ENCODE results near the gene CDK4. TPM values are rescaled to one million over a fixed set of nuclear protein-coding genes. Genes with fewer than 3 reads are reported as not detected.

CDK4 gene
- polyA plus RNA-seq = 100 to 1,000 TPM in 1 of 3 donors, 10 to 100 TPM in 2; 68.7 to 133 (median 75.6) TPM

DNA sequence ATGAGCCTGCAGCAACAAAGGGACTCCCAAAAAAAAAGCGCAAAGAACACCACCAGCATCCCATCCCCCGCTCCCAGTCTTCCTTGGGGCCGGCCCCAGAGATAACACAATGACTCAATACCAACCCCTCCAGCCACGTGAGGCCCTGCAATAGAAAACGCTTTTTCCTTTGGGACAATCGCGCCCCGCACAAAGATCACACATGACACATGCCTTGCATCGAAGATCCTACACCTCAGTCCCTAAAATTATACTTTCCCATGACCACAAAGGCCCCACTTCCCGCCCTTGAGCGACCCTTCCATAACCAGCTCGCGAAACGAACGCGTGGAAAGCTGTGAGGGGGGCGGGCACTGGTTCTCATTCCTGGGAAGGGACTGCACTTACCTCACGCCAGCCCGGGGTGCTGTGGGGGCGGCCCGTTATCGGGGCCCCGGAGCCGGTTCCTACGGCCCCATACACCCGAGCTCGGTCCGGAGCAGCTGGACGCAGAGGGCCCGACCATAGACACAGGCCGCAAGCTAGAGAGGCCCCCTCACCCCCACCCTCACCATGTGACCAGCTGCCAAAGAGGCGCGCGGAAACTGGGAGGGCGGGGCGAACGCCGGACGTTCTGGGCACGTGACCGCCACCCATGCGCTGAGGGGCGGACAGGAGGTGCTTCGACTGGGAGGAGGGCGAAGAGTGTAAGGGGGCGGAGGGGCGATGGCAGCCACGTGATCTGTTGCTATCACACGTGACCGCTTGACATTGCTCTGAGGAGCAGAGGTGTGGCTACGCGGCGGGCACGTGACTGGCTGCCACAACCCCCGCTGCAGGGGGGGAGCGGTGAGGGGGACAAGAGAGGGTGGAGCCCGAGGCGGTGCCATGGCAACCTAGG is at the start of gene CDK4:
CDK4 (minus strand) TSS at position 523 of the 880 bp plus-strand sequence. CDS start 593 bp downstream, outside the sequence.
- no peaks in the 10 kb centered on the region for H3K9me3 Mint-ChIP-seq
- peaks cover 4 to 15% (median 4%) of the 10 kb centered on the region in 3 donors for H3K36me3 Mint-ChIP-seq
- peaks cover 6 to 13% (median 11%) of the 10 kb centered on the region in 3 donors for H3K27me3 Mint-ChIP-seq (ENCODE audit: low read depth in 3 of 3)
- peaks cover 51 to 64% of the 10 kb centered on the region in 2 donors for H3K4me1 Mint-ChIP-seq
- peak; percentile 98 to 99 (median 98) for DNase-seq
- H3K27ac Mint-ChIP-seq = peak within 1 kb of the TSS; percentile 89 to 99 (median 96)
- H3K4me3 Mint-ChIP-seq = peak within 1 kb of the TSS; percentile 87 to 95 (median 87)

GRCh38 chr12:57800965-57801364 is 48.9 kb upstream of the CDK4 start:
- DNase-seq = no peak
- Mint-ChIP-seq H3K27me3 (ENCODE audit: low read depth in 3 of 3) (peaks cover 0 to 1% (median 0%) of the 10 kb centered on the region in 3 donors), H3K36me3 (peaks cover 16 to 43% (median 27%) of the 10 kb centered on the region in 3 donors), H3K9me3 (no peaks in the 10 kb centered on the region), H3K4me3 (no peak overlapping the region), H3K27ac (peak overlapping the region in 2 of 6 donors; percentile 3 to 12), H3K4me1 (no peaks in the 10 kb centered on the region)

DNA sequence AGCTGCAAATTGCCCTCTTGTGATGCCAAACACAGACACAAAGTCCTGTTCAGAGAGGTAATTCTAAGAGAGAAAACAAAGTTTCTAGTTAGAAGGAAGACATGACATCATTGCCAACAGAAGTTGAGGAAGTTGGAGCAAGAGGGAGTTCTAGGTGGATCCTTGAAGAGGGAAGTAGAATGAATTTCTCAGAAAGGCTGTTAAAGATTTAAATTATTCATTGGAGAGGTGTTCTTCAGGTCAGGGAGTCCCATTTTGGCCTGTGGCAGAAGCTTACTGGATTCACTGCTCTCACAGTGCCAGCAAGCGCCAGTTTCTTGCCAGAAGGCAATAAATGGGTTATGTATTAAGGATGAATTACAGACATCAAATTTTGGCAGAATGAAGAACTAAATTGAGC is 45.8 kb upstream of the CDK4 start:
- Mint-ChIP-seq H3K36me3 (peaks cover 27 to 55% (median 31%) of the 10 kb centered on the region in 3 donors), H3K4me1 (no peaks in the 10 kb centered on the region), H3K27me3 (ENCODE audit: low read depth in 3 of 3) (peaks cover 0 to 4% (median under 1%) of the 10 kb centered on the region in 3 donors), H3K27ac (peak overlapping the region in 2 of 6 donors; percentile 16 to 38), H3K9me3 (no peaks in the 10 kb centered on the region), H3K4me3 (no peak overlapping the region)
- no peak for DNase-seq

DNA sequence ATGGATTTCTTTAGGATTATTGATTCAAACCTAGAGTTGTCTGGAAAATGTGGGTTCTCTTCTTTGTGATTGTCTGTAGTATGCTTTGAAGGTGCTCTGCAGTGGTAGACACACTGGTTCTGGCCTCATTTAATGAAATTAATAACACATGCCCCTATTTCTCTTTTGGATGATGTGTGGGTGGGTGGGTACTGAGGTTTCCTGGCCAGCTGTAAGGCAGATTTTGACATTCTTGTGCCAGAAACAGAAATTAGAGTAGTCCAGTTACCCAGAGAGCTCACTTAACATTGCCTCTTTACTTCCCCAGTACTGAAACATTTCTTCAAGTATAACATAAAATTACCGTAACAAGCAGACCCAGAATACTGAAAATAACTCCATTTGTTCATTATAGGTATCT is 44.9 kb upstream of the CDK4 start:
- Mint-ChIP-seq H3K4me1 (no peaks in the 10 kb centered on the region), H3K4me3 (no peak overlapping the region), H3K9me3 (no peaks in the 10 kb centered on the region), H3K27ac (no peak overlapping the region), H3K36me3 (peaks cover 24 to 51% (median 28%) of the 10 kb centered on the region in 3 donors), H3K27me3 (ENCODE audit: low read depth in 3 of 3) (peaks cover 0 to 4% (median 2%) of the 10 kb centered on the region in 3 donors)
- no peak for DNase-seq

GRCh38 chr12:57795354-57795753 is 43.2 kb upstream of the CDK4 start:
- DNase-seq = no peak
- Mint-ChIP-seq H3K27me3 (ENCODE audit: low read depth in 3 of 3) (peaks cover 0 to 4% (median 2%) of the 10 kb centered on the region in 3 donors), H3K4me1 (no peaks in the 10 kb centered on the region), H3K27ac (no peak overlapping the region), H3K9me3 (no peaks in the 10 kb centered on the region), H3K36me3 (peaks cover 24 to 50% (median 31%) of the 10 kb centered on the region in 3 donors), H3K4me3 (no peak overlapping the region)

- H3K27ac Mint-ChIP-seq = no peak overlapping the region
- H3K27me3 Mint-ChIP-seq (ENCODE audit: low read depth in 3 of 3) = peaks cover 0 to 4% (median 2%) of the 10 kb centered on the region in 3 donors
- H3K9me3 Mint-ChIP-seq = no peaks in the 10 kb centered on the region
- peaks cover 24 to 44% (median 25%) of the 10 kb centered on the region in 3 donors for H3K36me3 Mint-ChIP-seq
- no peak overlapping the region for H3K4me3 Mint-ChIP-seq
- no peaks in the 10 kb centered on the region for H3K4me1 Mint-ChIP-seq
- no peak for DNase-seq
Observed at GRCh38 chr12:57793920-57794319, 41.8 kb upstream of the CDK4 start.

DNA sequence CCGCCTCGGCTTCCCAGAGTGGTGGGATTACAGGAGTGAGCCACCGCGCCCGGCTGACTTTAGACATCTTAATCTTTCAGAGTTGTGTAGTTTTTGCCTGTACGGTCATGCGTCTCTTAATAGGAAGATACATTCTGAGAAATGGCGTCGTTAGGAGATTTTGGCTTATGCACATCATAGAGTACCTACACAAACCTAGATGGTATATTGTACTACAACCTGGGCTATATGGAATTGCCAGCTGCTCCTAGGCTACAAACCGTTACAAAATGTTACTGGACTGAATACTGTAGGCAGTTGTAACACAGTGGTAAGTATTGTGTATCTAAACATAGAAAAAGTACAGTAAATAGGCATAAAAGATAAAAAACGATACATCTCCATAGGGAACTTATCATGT is 31.8 kb upstream of the CDK4 start:
- H3K4me3 Mint-ChIP-seq = peak overlapping the region; percentile 76 to 81 (median 80)

GRCh38 chr12:57783466-57783801 is 31.3 kb upstream of the CDK4 start:
- no peak for DNase-seq
- H3K4me3 Mint-ChIP-seq = peak overlapping the region; percentile 98 to 100 (median 99)
- H3K36me3 Mint-ChIP-seq = peaks cover 2 to 15% (median 4%) of the 10 kb centered on the region in 3 donors
- peak overlapping the region; percentile 97 to 99 (median 98) for H3K27ac Mint-ChIP-seq
- H3K4me1 Mint-ChIP-seq = peaks cover 27 to 33% of the 10 kb centered on the region in 2 donors
- peaks cover 9 to 18% (median 10%) of the 10 kb centered on the region in 3 donors for H3K27me3 Mint-ChIP-seq (ENCODE audit: low read depth in 3 of 3)
- H3K9me3 Mint-ChIP-seq = no peaks in the 10 kb centered on the region

More for the DNA sequence above, 31.8 kb upstream of the CDK4 start:
- Mint-ChIP-seq H3K36me3 (peaks cover 0 to 16% (median 4%) of the 10 kb centered on the region in 3 donors), H3K27me3 (ENCODE audit: low read depth in 3 of 3) (peaks cover 9 to 16% (median 10%) of the 10 kb centered on the region in 3 donors), H3K4me1 (peaks cover 27 to 33% of the 10 kb centered on the region in 2 donors), H3K27ac (peak overlapping the region; percentile 43 to 84 (median 62)), H3K9me3 (no peaks in the 10 kb centered on the region)
- DNase-seq = no peak

DNA sequence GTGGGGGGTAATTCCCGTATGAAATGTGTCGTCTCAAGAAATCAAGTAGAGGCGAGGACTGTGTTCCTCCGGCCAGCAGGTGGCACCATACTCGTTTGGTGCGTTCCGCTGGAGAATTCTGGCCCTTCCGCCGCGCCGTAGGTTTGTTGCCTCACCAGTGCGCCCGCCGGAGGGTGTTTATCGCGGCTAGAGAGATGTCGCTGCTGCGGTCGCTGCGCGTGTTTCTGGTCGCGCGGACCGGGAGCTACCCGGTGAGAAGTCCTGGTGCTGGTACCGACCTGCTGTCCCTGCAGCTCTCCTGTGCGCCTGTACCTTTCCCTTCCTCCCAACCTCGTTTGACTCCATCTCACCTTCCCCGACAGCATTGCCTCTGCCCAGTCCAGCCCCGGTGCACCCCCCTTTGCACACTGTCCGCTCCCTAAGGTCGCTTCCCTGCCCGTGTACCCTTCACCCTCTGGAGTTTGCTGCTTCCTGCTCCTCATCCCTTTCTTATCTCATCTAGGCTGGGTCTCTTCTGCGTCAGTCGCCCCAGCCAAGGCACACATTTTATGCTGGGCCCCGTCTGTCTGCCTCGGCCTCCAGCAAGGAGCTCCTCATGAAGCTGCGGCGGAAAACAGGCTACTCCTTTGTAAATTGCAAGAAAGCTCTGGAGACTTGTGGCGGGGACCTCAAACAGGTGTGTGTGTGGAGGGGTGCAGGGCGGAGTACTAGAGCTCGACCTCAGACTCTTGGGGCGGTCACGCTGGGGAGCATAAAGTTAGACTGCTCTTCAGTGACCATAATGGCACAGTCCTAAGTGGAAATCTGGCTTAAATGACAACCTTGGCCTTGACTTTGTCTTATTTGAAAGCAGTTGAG is 30.7 kb upstream of the CDK4 start, which contains the start of gene TSFM:
TSFM (plus strand) TSS at position 180 of the 858 bp plus-strand sequence; CDS start at position 195, 15 bp downstream.
- DNase-seq = peak; percentile 94 to 95 (median 94)
- Mint-ChIP-seq H3K36me3 (peaks cover 4 to 13% (median 6%) of the 10 kb centered on the region in 3 donors), H3K27ac (peak within 1 kb of the TSS; percentile 97 to 99 (median 98)), H3K27me3 (ENCODE audit: low read depth in 3 of 3) (peaks cover 9 to 19% (median 10%) of the 10 kb centered on the region in 3 donors), H3K4me3 (peak within 1 kb of the TSS; percentile 98 to 100 (median 99)), H3K9me3 (no peaks in the 10 kb centered on the region), H3K4me1 (peaks cover 27 to 33% of the 10 kb centered on the region in 2 donors)

GRCh38 chr12:57782243-57782607 is 30.1 kb upstream of the CDK4 start:
- no peak for DNase-seq
- Mint-ChIP-seq H3K9me3 (no peaks in the 10 kb centered on the region), H3K27me3 (ENCODE audit: low read depth in 3 of 3) (peaks cover 9 to 20% (median 10%) of the 10 kb centered on the region in 3 donors), H3K27ac (peak overlapping the region; percentile 97 to 99 (median 98)), H3K36me3 (peaks cover 4 to 11% (median 7%) of the 10 kb centered on the region in 3 donors), H3K4me1 (peaks cover 27 to 33% of the 10 kb centered on the region in 2 donors), H3K4me3 (peak overlapping the region; percentile 98 to 100 (median 99))

DNA sequence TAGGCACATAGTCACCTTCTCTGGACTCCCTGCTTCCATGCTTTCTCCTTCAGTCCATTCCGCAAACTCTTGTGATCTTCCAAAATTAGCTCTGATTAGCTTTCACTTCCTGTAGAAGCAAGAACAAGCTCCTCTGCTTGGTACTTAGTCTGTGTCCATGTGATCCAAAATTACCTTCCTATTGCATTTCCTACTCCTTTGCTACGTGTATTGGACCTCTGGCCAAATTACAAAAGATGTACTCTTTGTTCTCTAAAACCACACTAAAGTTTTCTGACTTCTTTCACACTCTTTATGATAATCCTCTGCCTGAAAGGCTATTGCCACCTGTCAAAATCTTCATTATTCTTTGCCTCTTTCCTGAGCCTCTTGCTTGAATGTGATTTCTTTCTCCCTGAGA is 29.7 kb upstream of the CDK4 start:
- Mint-ChIP-seq H3K4me1 (peaks cover 27 to 33% of the 10 kb centered on the region in 2 donors), H3K27me3 (ENCODE audit: low read depth in 3 of 3) (peaks cover 9 to 21% (median 10%) of the 10 kb centered on the region in 3 donors), H3K4me3 (peak overlapping the region in 3 of 5 donors; percentile 37 to 44 (median 41)), H3K36me3 (peaks cover 4 to 11% (median 7%) of the 10 kb centered on the region in 3 donors), H3K9me3 (no peaks in the 10 kb centered on the region), H3K27ac (peak overlapping the region; percentile 26 to 99 (median 98))
- DNase-seq = no peak

DNA sequence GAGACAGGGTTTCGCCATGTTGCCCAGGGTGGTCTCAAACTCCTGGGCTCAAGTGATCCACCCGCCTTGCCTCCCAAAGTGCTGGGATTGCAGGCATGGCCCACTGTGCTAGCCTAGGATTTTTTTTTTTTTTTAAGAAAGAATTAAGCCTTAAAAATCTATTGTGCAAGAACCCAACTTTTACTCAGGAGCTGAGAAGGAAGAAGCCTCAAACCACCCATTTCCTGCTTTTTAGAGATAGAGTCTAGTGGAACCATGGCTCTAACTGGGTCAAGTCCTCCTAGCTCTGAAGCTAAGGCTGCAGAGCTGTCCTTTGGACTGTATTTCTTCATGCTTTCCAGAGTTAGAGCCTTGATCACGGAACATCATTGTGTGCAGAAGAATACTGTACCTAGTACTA is 29.1 kb upstream of the CDK4 start:
- peak overlapping the region in 5 of 6 donors; percentile 17 to 99 (median 98) for H3K27ac Mint-ChIP-seq
- H3K27me3 Mint-ChIP-seq (ENCODE audit: low read depth in 3 of 3) = peaks cover 9 to 21% (median 10%) of the 10 kb centered on the region in 3 donors
- no peak for DNase-seq
- H3K4me3 Mint-ChIP-seq = peak overlapping the region in 2 of 5 donors; percentile 41 to 44
- H3K36me3 Mint-ChIP-seq = peaks cover under 1 to 12% (median 3%) of the 10 kb centered on the region in 3 donors
- H3K9me3 Mint-ChIP-seq = no peaks in the 10 kb centered on the region
- H3K4me1 Mint-ChIP-seq = peaks cover 27 to 33% of the 10 kb centered on the region in 2 donors

DNA sequence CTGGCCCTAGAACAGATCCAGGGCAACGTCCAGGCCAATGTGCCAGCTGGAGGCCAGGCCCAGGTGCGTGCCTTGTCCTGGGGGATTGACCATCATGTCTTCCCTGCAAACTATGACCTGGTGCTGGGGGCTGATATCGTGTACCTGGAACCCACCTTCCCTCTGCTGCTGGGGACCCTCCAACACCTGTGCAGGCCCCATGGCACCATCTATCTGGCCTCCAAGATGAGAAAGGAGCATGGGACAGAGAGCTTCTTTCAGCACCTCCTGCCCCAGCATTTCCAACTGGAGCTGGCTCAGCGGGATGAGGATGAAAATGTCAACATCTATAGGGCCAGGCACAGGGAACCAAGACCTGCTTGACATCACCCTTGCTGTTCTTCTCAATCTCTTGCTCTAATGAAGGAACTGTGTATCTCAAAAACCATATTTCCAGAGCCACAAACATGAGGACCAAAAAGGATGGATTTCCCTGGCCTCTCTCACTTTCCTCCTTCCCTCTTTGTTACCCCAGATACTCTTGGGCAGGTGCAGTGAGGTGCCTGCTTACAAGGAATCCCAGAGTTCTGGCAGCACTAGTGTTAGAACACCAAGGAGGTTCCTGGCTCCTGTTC is 28.3 kb upstream of the CDK4 start:
- peak overlapping the region in 3 of 6 donors; percentile 22 to 99 (median 67) for H3K27ac Mint-ChIP-seq
- peaks cover 0 to 16% (median 2%) of the 10 kb centered on the region in 3 donors for H3K36me3 Mint-ChIP-seq
- no peak overlapping the region for H3K4me3 Mint-ChIP-seq
- H3K9me3 Mint-ChIP-seq = no peaks in the 10 kb centered on the region
- peaks cover 9 to 21% (median 12%) of the 10 kb centered on the region in 3 donors for H3K27me3 Mint-ChIP-seq (ENCODE audit: low read depth in 3 of 3)
- no peak for DNase-seq
- peaks cover 27 to 33% of the 10 kb centered on the region in 2 donors for H3K4me1 Mint-ChIP-seq

Data from immature natural killer cell (primary cell).